Neural cell (in vitro differentiated cells): ENCODE data around the gene TSPAN18.

Experiments used
- CTCF ChIP-seq: fragments of 450-650 bp; IDR thresholded peaks from 2 replicates; pipeline ENCODE4 v1.5.1; 2014; ENCODE audit warnings: antibody characterized with exemption, mild to moderate bottlenecking, moderate library complexity; ENCODE audit not compliant: poor library complexity, severe bottlenecking
- EZH2 ChIP-seq: fragments of 200-600, 300-800 bp; shearing (Covaris generic), sonication (generic); IDR thresholded peaks from 2 replicates; pipeline ENCODE4 v1.6.1; 2014; ENCODE audit warnings: antibody characterized with exemption, low read length, borderline replicate concordance, mild to moderate bottlenecking; ENCODE audit not compliant: insufficient read depth, poor library complexity, severe bottlenecking
- POLR2AphosphoS5 ChIP-seq: IDR thresholded peaks from 2 replicates; pipeline ENCODE4 v1.6.1; 2012
- RAD21 ChIP-seq: fragments of 450-650 bp; conservative IDR thresholded peaks from 2 replicates; pipeline ENCODE4 v1.6.1; 2014; ENCODE audit warnings: antibody characterized with exemption, mild to moderate bottlenecking, moderate library complexity
- REST ChIP-seq: IDR thresholded peaks from 2 replicates; pipeline ENCODE4 v1.6.1; 2012; ENCODE audit warnings: borderline replicate concordance
- SMC3 ChIP-seq: fragments of 450-650 bp; conservative IDR thresholded peaks from 2 replicates; pipeline ENCODE4 v1.6.1; 2014; ENCODE audit warnings: antibody characterized with exemption, mild to moderate bottlenecking, moderate library complexity; ENCODE audit not compliant: poor library complexity

GRCh38 chr11:44959064-44959463, 232.3 kb downstream of the TSPAN18 start:
- no peak for TF ChIP-seq CTCF
- no peak for TF ChIP-seq EZH2
- TF ChIP-seq RAD21, result no peak
- no peak for TF ChIP-seq SMC3
- no peak for TF ChIP-seq POLR2AphosphoS5
- no peak for TF ChIP-seq REST
